ENCODE results near the gene TPTE2. TPM values are rescaled to one million over a fixed set of nuclear protein-coding genes. Genes with fewer than 3 reads are reported as not detected.
A peak's percentile ranks its signal among the peaks of the same experiment; 100 is the strongest.

The TPTE2 gene
- polyA plus RNA-seq, 1 experiment: not detected

DNA sequence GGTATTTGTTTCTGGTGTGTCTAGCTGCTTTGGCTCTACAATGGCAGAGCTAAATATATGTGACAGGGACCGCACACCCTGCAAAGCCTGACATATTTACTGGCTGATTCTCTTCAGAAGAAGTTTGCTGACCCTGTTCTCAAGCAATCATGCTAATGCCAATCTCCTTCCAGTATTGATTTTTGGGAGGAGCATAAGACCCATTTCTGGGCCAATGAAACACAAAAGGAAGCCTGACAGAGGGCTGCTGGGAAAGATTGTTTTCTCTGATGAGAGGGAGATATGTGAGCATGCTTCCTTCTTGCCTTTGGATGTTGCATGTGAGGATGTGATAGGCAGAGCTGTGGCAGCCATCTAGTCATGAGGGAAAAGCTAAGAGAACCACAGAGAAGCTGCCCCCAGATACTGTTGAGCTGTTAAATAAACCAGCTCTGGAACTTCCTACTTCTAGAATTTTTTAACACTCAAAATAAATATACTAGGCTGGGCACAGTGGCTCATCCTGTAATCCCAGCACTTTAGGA is 31.4 kb upstream of the TPTE2 start:
- CTCF ChIA-PET: interaction anchor here (1.2 kb wide), 1 partner anchor 10 kb away, joined by 6 read pairs; no protein-coding TSS in a partner anchor
- no peak for DNase-seq (ENCODE audit: low read depth)
- Histone ChIP-seq H3K4me3 (ENCODE audit: low read depth, low read length) (no peak overlapping the region), H3K36me3 (ENCODE audit: control insufficient read depth, insufficient read depth, low read length) (no peaks in the 10 kb centered on the region), H3K27me3 (ENCODE audit: control insufficient read depth, insufficient read depth, low read length) (no peaks in the 10 kb centered on the region)
- POLR2A ChIA-PET: no interaction called here
- TF ChIP-seq, protein P1, sequence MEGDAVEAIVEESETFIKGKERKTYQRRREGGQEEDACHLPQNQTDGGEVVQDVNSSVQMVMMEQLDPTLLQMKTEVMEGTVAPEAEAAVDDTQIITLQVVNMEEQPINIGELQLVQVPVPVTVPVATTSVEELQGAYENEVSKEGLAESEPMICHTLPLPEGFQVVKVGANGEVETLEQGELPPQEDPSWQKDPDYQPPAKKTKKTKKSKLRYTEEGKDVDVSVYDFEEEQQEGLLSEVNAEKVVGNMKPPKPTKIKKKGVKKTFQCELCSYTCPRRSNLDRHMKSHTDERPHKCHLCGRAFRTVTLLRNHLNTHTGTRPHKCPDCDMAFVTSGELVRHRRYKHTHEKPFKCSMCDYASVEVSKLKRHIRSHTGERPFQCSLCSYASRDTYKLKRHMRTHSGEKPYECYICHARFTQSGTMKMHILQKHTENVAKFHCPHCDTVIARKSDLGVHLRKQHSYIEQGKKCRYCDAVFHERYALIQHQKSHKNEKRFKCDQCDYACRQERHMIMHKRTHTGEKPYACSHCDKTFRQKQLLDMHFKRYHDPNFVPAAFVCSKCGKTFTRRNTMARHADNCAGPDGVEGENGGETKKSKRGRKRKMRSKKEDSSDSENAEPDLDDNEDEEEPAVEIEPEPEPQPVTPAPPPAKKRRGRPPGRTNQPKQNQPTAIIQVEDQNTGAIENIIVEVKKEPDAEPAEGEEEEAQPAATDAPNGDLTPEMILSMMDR (IDR thresholded peaks at IDR 0.05; ENCODE audit: insufficient read depth, low read depth, low read length): no peak

DNA sequence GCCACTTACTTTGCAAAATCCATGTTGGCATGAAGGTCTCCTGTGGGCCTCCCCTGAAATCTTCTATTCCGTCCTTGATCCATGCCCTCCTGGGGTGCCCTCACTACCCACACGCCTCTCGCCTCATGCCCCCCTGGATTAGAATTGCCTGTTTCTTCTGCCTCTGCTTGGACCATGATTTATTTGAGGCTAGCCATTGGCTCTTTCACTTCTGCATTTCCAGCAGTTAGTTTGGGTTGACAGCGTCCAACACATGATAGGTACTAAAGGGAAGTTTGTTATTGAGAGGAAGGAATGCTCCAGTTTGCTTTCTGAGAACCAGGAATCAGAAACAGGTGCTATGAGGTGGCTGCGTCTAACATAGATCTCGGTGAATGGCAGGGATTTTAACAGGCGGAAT is 30.5 kb upstream of the TPTE2 start:
- no peak for DNase-seq (ENCODE audit: low read depth)
- no peak overlapping the region for H3K4me3 ChIP-seq (ENCODE audit: low read depth, low read length)
- CTCF ChIA-PET: no interaction called here
- TF ChIP-seq, protein P1 (IDR thresholded peaks at IDR 0.05; ENCODE audit: insufficient read depth, low read depth, low read length): no peak
- H3K27me3 ChIP-seq (ENCODE audit: control insufficient read depth, insufficient read depth, low read length): no peaks in the 10 kb centered on the region
- no peaks in the 10 kb centered on the region for H3K36me3 ChIP-seq (ENCODE audit: control insufficient read depth, insufficient read depth, low read length)
- POLR2A ChIA-PET: no interaction called here

DNA sequence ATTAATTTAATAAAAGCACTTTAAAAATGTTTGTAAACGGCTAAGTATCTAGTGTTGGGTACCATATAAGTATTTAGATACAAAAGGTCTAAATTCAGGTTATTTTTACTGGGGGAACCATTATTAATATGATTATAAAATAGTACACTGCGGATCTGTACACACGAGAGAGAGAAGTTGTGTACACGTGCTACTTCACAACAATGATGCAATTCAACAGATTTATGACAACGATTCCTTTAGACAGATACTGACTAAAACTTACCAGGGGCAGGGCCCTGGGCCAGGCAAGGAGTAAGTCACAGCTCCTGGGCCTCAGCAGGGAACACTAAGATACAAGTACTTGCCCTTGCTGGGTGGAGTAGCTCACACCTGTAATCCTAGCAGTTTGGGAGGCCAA is 29.1 kb upstream of the TPTE2 start:
- POLR2A ChIA-PET: no interaction called here
- no peak for DNase-seq (ENCODE audit: low read depth)
- no peak overlapping the region for H3K4me3 ChIP-seq (ENCODE audit: low read depth, low read length)
- TF ChIP-seq, protein P1 (IDR thresholded peaks at IDR 0.05; ENCODE audit: insufficient read depth, low read depth, low read length): no peak
- no peaks in the 10 kb centered on the region for H3K36me3 ChIP-seq (ENCODE audit: control insufficient read depth, insufficient read depth, low read length)
- H3K27me3 ChIP-seq (ENCODE audit: control insufficient read depth, insufficient read depth, low read length): no peaks in the 10 kb centered on the region
- CTCF ChIA-PET: no interaction called here

DNA sequence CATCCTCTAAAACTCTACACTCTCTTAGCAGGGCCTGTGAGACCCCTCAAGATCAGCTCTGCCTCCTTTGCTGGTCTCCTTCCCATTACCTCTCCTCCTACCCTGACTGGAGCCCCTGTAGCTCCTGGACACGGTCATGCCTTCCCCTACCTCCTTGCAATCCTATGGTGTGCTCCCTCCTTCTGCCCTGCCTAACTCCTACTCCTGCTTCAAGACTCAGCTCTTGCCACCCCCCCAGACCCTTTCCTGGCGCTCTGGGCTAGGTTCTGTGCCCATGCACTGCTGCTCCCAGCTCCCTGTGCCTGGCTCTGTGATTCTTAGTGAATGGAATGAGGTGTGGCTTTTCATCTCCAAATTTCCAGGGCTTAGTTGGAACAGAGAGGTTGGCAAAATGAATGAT is 28.0 kb upstream of the TPTE2 start:
- ChIA-PET POLR2A (no interaction called here), CTCF (interaction anchor here (1.0 to 1.1 kb wide), 2 partner anchors 10 to 18 kb away, joined by 3 read pairs; no protein-coding TSS in a partner anchor)
- H3K4me3 ChIP-seq (ENCODE audit: low read depth, low read length): no peak overlapping the region
- no peak for DNase-seq (ENCODE audit: low read depth)
- no peaks in the 10 kb centered on the region for H3K27me3 ChIP-seq (ENCODE audit: control insufficient read depth, insufficient read depth, low read length)
- TF ChIP-seq, protein P1 (IDR thresholded peaks at IDR 0.05; ENCODE audit: insufficient read depth, low read depth, low read length): no peak
- H3K36me3 ChIP-seq (ENCODE audit: control insufficient read depth, insufficient read depth, low read length): no peaks in the 10 kb centered on the region

DNA sequence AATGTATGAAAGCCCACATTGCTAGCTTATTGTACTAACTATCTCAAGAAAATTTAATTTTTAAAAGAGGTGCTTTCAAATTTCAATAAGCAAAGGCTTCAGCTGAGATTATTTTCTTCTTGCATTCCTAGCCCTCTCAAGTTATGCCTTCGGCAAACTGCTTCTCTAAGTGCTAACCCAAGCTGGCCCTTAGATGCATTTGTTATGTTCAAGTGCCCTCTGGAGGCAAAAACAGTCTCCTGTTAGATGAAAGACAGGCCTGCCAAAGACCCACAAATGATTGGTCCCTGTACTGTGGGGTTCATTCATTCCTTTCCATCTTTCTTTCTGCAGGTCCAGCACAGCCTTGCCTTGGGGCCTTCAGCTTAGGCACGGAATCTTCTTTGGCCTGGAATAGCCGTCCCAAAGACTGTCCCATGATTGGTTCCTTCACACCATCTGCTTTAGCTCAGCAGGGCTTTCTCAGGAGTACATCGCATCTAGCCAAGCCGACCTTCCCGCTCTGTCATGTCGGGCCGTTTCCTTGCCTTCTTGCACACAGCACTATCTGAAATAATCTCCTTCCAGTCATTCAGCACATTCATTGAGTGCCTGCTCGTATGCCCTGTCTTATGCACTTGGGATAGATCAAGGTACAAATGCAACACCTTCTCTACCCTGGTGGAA is 26.4 kb upstream of the TPTE2 start:
- DNase-seq (ENCODE audit: low read depth): no peak
- TF ChIP-seq, protein P1 (IDR thresholded peaks at IDR 0.05; ENCODE audit: insufficient read depth, low read depth, low read length): peak; percentile 48; the same call in 1 of the 2 replicates
- ChIA-PET POLR2A (no interaction called here), CTCF (interaction anchor here (0.6 to 1.8 kb wide), 5 partner anchors 8 to 337 kb away, joined by 3 to 7 read pairs (median 6); no protein-coding TSS in a partner anchor)
- no peaks in the 10 kb centered on the region for H3K27me3 ChIP-seq (ENCODE audit: control insufficient read depth, insufficient read depth, low read length)
- no peak overlapping the region for H3K4me3 ChIP-seq (ENCODE audit: low read depth, low read length)
- no peaks in the 10 kb centered on the region for H3K36me3 ChIP-seq (ENCODE audit: control insufficient read depth, insufficient read depth, low read length)
